OCI-LY3 (cell line): ENCODE data around the gene NXPE1.

Source experiments
- EZH2phosphoT487 ChIP-seq: fragments of 200-600 bp; shearing (Covaris generic); IDR thresholded peaks from 2 replicates; pipeline ENCODE4 v1.6.1; 2018; ENCODE audit warnings: antibody characterized with exemption, mixed run types, low read depth
- TF ChIP-seq, protein P1 (sequence below): fragments of 200-600, 300-600 bp; sonication (generic); IDR thresholded peaks from 2 replicates; pipeline ENCODE4 v1.5.1; 2014; ENCODE audit warnings: antibody characterized with exemption, low read length, low read depth

DNA sequence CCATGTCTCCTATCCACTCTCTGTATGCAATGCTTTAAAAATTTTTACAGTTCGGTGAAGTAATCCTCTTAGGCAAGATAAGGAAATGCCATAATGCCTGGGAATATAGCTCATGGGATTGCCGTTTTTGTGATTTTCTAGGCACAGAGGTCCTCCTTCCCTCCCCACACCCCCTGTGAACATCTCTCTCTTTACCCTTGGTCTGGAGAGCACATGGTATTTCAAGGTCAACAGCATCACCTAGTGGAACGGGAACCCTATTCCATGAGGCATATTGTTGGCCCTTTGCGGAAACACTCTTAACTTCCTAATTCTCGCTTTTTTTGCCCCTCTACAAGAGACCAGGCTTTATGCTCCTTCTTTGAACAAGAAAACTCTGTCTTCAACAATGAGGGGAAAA lies 27.1 kb upstream of the NXPE1 start:
- TF ChIP-seq, protein P1, sequence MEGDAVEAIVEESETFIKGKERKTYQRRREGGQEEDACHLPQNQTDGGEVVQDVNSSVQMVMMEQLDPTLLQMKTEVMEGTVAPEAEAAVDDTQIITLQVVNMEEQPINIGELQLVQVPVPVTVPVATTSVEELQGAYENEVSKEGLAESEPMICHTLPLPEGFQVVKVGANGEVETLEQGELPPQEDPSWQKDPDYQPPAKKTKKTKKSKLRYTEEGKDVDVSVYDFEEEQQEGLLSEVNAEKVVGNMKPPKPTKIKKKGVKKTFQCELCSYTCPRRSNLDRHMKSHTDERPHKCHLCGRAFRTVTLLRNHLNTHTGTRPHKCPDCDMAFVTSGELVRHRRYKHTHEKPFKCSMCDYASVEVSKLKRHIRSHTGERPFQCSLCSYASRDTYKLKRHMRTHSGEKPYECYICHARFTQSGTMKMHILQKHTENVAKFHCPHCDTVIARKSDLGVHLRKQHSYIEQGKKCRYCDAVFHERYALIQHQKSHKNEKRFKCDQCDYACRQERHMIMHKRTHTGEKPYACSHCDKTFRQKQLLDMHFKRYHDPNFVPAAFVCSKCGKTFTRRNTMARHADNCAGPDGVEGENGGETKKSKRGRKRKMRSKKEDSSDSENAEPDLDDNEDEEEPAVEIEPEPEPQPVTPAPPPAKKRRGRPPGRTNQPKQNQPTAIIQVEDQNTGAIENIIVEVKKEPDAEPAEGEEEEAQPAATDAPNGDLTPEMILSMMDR: no peak
- no peak for TF ChIP-seq EZH2phosphoT487
